ENCODE measurements around the gene PGAP1. TPM values are rescaled to one million over a fixed set of nuclear protein-coding genes. Genes with fewer than 3 reads are reported as not detected.

PGAP1 gene
- total RNA-seq, 1 experiment from 2014 or later, result 7.1 TPM

DNA sequence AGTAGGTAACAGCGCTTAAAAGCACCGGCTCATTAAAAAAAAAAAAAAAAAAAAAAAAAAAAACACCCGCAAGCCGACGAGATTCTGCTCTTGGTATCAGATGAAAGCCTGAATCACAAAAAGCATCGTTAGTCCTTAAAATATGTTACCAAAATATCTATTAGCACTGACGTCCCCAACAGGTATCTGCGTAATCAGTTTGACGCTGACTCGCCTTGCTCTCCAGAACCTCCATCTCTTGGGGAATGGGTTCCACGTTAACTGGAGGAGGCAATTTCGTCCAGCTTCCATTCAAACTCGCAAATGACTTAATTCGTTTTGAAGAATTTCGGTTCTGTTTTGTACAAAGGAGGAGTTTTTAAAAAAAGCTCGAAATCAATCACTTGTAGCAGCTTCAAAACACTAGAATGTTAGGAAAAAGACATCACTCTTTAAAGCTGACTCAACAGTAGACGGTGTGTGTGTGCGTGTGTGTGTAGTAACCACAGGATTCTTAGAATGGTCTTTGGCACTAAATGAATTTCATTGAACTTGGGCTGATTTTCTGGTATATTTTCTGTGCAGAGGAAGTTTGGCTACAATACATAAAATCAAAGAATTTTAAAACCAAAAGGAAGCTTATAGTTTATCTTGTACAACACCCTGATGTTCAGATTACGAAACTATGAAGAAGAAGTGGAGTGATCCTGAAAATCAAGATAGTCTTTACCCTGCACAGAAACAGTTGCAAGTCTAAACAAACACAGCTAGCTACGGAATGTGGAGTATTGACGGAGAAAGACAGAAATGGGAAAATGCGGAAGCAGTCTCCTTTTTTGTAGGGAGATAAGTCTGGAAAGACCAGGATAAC is 1.1 kb upstream of the PGAP1 start:
- no peaks in the 10 kb centered on the region for H3K36me3 ChIP-seq (ENCODE audit: control insufficient read depth in 1 of 2, insufficient read depth in 2 of 2, low read length in 2 of 2)
- peak overlapping the region; percentile 74; the same call in 1 of the 2 replicates for H3K27ac ChIP-seq (ENCODE audit: low read depth, low read length)
- no peak for ATAC-seq
- POLR2A ChIA-PET, result interaction anchor here (0.7 kb wide), 2 partner anchors 28 to 60 kb away, joined by 3 to 4 read pairs; no protein-coding TSS in a partner anchor
- peak overlapping the region; percentile 91 for H3K4me2 ChIP-seq (ENCODE audit: low read length)
- peak overlapping the region; percentile 30 for H2AFZ ChIP-seq (ENCODE audit: low read depth, low read length, poor library complexity, severe bottlenecking)
- DNase-seq (ENCODE audit: low read depth, low spot score), result no peak
- peak overlapping the region; percentile 77 for H3K9ac ChIP-seq (ENCODE audit: low read length)
- no peak for TF ChIP-seq EZH2phosphoT487 (IDR thresholded peaks at IDR 0.05; ENCODE audit: borderline replicate concordance)
- RAD21 ChIA-PET (ENCODE audit: low non-redundant PET in 1 of 2, low total read pairs in 2 of 2, uncharacterized antibody in 2 of 2, unreplicated experiment in 2 of 2), result no interaction called here
- H3K4me1 ChIP-seq (ENCODE audit: control insufficient read depth in 1 of 2, insufficient read depth in 2 of 2, low read length in 2 of 2), result peaks cover 0 to 14% of the 10 kb centered on the region in 2 experiments; a peak in 2 of 4 replicates
- no peaks in the 10 kb centered on the region for H3K27me3 ChIP-seq (ENCODE audit: insufficient read depth, low read length)
- H3K79me2 ChIP-seq (ENCODE audit: insufficient read depth, low read length), result peaks cover 20% of the 10 kb centered on the region
- H3K9me2 ChIP-seq (ENCODE audit: insufficient read depth), result no peaks in the 10 kb centered on the region
- CTCF ChIA-PET, result no interaction called here
- no TSS peak for BruUV-seq (replicated peaks)
- H3K4me3 ChIP-seq (replicated peaks in 1 of 2; ENCODE audit: low read depth in 1 of 2, low read length in 2 of 2), result peak overlapping the region; percentile 79 to 80
- intact Hi-C loops (cut with micrococcal nuclease), result loop anchor here (5.0 kb wide), 1 partner anchor 130 kb away; the partner anchor contains the start of gene GTF3C3
- H4K20me1 ChIP-seq (ENCODE audit: insufficient read depth), result no peaks in the 10 kb centered on the region
- H3K9me3 ChIP-seq (ENCODE audit: control insufficient read depth in 1 of 2, insufficient read depth in 1 of 2, low read depth in 1 of 2, low read length in 2 of 2), result no peaks in the 10 kb centered on the region

GRCh38 chr2:196925768-196926561 is 542 bp downstream of the PGAP1 start:
- DNase-seq (ENCODE audit: low read depth, low spot score) (no peak), ATAC-seq (peak; percentile 40)
- H3K27ac ChIP-seq (ENCODE audit: low read depth, low read length), result peak overlapping the region; percentile 74
- H3K4me3 ChIP-seq (replicated peaks in 1 of 2; ENCODE audit: low read depth in 1 of 2, low read length in 2 of 2), result peak overlapping the region; percentile 79 to 80
- peak overlapping the region; percentile 91 for H3K4me2 ChIP-seq (ENCODE audit: low read length)
- H3K79me2 ChIP-seq (ENCODE audit: insufficient read depth, low read length), result peaks cover 25% of the 10 kb centered on the region
- RAD21 ChIA-PET (ENCODE audit: low non-redundant PET in 1 of 2, low total read pairs in 2 of 2, uncharacterized antibody in 2 of 2, unreplicated experiment in 2 of 2), result no interaction called here
- no peaks in the 10 kb centered on the region for H3K36me3 ChIP-seq (ENCODE audit: control insufficient read depth in 1 of 2, insufficient read depth in 2 of 2, low read length in 2 of 2)
- peak overlapping the region; percentile 77 for H3K9ac ChIP-seq (ENCODE audit: low read length)
- BruUV-seq (replicated peaks), result no TSS peak
- H3K27me3 ChIP-seq (ENCODE audit: insufficient read depth, low read length), result no peaks in the 10 kb centered on the region
- peak overlapping the region; percentile 79 for H2AFZ ChIP-seq (ENCODE audit: low read depth, low read length, poor library complexity, severe bottlenecking)
- no peaks in the 10 kb centered on the region for H3K9me3 ChIP-seq (ENCODE audit: control insufficient read depth in 1 of 2, insufficient read depth in 1 of 2, low read depth in 1 of 2, low read length in 2 of 2)
- POLR2A ChIA-PET, result interaction anchor here (1.5 kb wide), 1 partner anchor 11 kb away, joined by 4 read pairs; no protein-coding TSS in a partner anchor
- no peaks in the 10 kb centered on the region for H4K20me1 ChIP-seq (ENCODE audit: insufficient read depth)
- H3K4me1 ChIP-seq (ENCODE audit: control insufficient read depth in 1 of 2, insufficient read depth in 2 of 2, low read length in 2 of 2), result peaks cover 0 to 14% of the 10 kb centered on the region in 2 experiments; a peak in 2 of 4 replicates
- no peaks in the 10 kb centered on the region for H3K9me2 ChIP-seq (ENCODE audit: insufficient read depth)
- CTCF ChIA-PET, result no interaction called here
- intact Hi-C loops (cut with micrococcal nuclease), result loop anchor here (5.0 kb wide), 1 partner anchor 129 kb away; the partner anchor contains the start of gene GTF3C3
- TF ChIP-seq, protein P1, sequence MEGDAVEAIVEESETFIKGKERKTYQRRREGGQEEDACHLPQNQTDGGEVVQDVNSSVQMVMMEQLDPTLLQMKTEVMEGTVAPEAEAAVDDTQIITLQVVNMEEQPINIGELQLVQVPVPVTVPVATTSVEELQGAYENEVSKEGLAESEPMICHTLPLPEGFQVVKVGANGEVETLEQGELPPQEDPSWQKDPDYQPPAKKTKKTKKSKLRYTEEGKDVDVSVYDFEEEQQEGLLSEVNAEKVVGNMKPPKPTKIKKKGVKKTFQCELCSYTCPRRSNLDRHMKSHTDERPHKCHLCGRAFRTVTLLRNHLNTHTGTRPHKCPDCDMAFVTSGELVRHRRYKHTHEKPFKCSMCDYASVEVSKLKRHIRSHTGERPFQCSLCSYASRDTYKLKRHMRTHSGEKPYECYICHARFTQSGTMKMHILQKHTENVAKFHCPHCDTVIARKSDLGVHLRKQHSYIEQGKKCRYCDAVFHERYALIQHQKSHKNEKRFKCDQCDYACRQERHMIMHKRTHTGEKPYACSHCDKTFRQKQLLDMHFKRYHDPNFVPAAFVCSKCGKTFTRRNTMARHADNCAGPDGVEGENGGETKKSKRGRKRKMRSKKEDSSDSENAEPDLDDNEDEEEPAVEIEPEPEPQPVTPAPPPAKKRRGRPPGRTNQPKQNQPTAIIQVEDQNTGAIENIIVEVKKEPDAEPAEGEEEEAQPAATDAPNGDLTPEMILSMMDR (IDR thresholded peaks at IDR 0.05 in 2 of 3, conservative IDR thresholded peaks at IDR 0.05 in 1 of 3; ENCODE audit: borderline replicate concordance in 1 of 3, insufficient read depth in 1 of 3, low read depth in 2 of 3, low read length in 2 of 3), result no peak
- TF ChIP-seq CBX3 (IDR thresholded peaks at IDR 0.05; ENCODE audit: low read depth) (no peak), CEBPB (IDR thresholded peaks at IDR 0.05; ENCODE audit: low read depth) (no peak), ELF1 (IDR thresholded peaks at IDR 0.05; ENCODE audit: borderline replicate concordance, low read depth) (no peak), RAD21 (IDR thresholded peaks at IDR 0.05; ENCODE audit: low read depth) (no peak), SIN3A (IDR thresholded peaks at IDR 0.05; ENCODE audit: low read depth) (no peak), SP1 (IDR thresholded peaks at IDR 0.05; ENCODE audit: low read depth) (no peak), EGR1 (IDR thresholded peaks at IDR 0.05; ENCODE audit: low read depth) (no peak), ZBTB33 (IDR thresholded peaks at IDR 0.05; ENCODE audit: extremely low read depth, insufficient replicate concordance, low read length) (no peak)
- TF ChIP-seq, protein P2, sequence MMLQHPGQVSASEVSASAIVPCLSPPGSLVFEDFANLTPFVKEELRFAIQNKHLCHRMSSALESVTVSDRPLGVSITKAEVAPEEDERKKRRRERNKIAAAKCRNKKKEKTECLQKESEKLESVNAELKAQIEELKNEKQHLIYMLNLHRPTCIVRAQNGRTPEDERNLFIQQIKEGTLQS (IDR thresholded peaks at IDR 0.05), result no peak
